HG03565 (cell line): Measurements from ENCODE around the gene CCDC177.

Experiments
- ATAC-seq: cut with Tn5 transposase; IDR thresholded peaks from one replicate; pipeline ENCODE4 v1.9.1; 2021; ENCODE audit warnings: mild to moderate bottlenecking, moderate library complexity; ENCODE audit not compliant: unreplicated experiment

Gene CCDC177

GRCh38 chr14:69532561-69533340 lies 41.9 kb downstream of the CCDC177 start:
- no peak for ATAC-seq

- ATAC-seq, result no peak
Measured at GRCh38 chr14:69531135-69531534, 43.5 kb downstream of the CCDC177 start.

- ATAC-seq, result no peak
Measured at GRCh38 chr14:69530095-69530494, 44.6 kb downstream of the CCDC177 start.

- ATAC-seq, result no peak
Measured at GRCh38 chr14:69529563-69529962, 45.1 kb downstream of the CCDC177 start.

GRCh38 chr14:69528930-69529329 lies 45.7 kb downstream of the CCDC177 start:
- no peak for ATAC-seq

GRCh38 chr14:69528143-69528542 lies 46.5 kb downstream of the CCDC177 start:
- ATAC-seq, result no peak

GRCh38 chr14:69527635-69528034 lies 47.0 kb downstream of the CCDC177 start:
- no peak for ATAC-seq

- no peak for ATAC-seq
Measured at GRCh38 chr14:69525896-69526295, 48.8 kb downstream of the CCDC177 start.

GRCh38 chr14:69522026-69522425 lies 52.6 kb downstream of the CCDC177 start:
- ATAC-seq, result no peak
